HL-60/S4 treated with retinoic acid at 250 ng/mL for 4 days and 3 days (cell line): ENCODE measurements around the gene CCDC27.

Experiments
- in situ Hi-C: fragments of 300-500 bp; cut with MboI; formaldehyde crosslinking; loops from 2 replicates; pipeline ENCODE4 v1.7.0; 2022; ENCODE audit warnings: low sequenced_read_pairs

CCDC27 gene

DNA sequence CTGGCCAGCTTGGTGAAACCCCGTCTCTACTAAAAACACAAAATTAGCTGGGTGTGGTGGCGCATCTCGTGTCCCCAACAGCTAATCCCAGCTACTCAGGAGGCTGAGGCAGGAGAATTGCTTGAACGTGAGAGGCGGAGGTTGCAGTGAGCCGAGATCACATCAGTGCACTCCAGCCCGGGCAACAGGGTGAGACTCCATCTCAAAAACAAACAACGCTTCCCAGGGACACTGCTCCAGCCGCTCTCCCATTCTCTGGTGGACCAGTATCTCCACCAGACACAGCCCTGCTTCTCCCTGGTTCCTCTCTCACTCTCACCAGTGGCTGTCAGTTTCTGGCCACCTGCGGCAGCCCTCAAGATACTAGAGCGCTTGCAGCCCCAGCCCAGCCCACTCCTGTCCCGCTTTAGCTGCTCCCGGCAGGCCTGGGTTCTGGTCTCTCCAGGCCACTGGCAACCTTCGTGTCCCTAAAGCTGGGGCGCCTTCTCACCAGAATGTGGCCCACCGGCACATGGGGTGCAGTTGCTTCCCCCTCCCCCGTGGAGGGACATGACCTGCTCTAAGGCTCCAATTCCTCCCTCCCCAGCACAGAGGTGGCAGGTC lies 65.0 kb downstream of the CCDC27 start:
- in situ Hi-C loops = no loop called here

DNA sequence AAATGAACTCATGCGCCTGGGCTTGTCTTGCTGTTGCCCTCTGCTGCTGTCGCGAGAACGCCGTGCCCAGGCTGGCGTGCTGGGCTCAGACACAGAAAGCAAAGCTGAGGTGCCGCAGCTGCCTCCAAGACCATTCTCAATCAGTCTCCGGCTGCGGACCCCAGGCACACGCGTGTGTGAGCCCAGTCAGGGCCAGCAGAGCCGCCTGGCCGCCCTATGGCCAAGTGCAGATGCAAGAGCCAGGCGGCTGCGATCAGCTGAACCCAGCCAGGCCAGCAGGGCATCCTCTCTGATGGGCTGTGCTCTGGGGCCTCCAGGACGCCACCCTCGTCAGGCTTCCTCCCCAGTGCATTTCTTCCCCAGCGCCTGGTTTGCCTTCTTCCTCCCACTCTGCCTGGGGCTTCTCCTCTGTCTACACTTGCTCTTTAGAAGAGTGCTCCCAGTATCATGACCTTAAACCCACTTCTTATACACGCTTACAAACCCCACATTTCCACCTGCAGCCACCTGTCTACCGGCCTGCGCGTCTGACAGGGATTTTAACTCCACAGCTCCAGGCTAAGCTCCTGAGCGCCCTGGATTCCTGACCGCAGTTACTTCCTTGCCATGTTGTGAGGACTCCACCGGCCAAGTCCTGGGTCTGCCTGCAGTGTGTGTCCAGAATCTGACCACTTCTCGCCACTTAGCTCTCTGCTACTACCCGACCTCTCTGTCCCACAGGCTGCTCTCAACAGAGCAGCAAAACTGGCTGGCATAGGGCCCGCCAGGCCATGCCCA lies 65.8 kb downstream of the CCDC27 start:
- in situ Hi-C loops = no loop called here

- in situ Hi-C loops = no loop called here
These were observed 67.5 kb downstream of the CCDC27 start for GRCh38 chr1:3819771-3820200.

- in situ Hi-C loops = no loop called here
These were observed 68.1 kb downstream of the CCDC27 start for GRCh38 chr1:3820316-3820715.

DNA sequence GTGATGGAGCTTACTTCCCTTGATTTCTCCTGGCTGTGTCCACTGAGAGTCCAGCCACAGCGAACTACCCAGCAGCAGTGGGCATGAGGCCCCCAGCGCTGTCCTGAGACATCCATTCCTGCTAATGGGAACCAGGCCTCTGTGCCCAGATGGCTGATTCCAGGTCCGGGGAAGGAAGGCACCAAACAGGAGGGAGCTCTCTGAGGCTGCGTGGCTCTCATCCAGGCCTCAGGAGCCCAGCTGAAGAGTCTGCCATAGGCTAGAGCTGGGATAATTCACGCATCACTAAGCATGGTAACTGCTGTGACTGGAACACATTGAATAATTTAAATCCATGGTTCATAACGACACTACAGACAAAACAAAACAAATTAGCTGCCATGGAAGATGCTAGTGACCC lies 68.8 kb downstream of the CCDC27 start:
- in situ Hi-C loops = no loop called here
